ENCODE measurements around the gene CPEB4.

Gene CPEB4

GRCh38 chr5:173859408-173860159, 28.6 kb upstream of the CPEB4 start:
- no peaks in the 10 kb centered on the region for H3K9me3 ChIP-seq (ENCODE audit: insufficient read depth, low read length)
- no peak overlapping the region for H2AFZ ChIP-seq (ENCODE audit: low read depth, low read length)
- H3K79me2 ChIP-seq (ENCODE audit: low read length) = no peaks in the 10 kb centered on the region
- H3K4me3 ChIP-seq (ENCODE audit: low read length) = no peak overlapping the region
- no peak overlapping the region for H3K9ac ChIP-seq (ENCODE audit: low read length)
- H3K27ac ChIP-seq (ENCODE audit: low read length) = no peak overlapping the region
- H3K4me2 ChIP-seq (ENCODE audit: low read length) = no peak overlapping the region
- H3K4me1 ChIP-seq (ENCODE audit: low read length) = no peaks in the 10 kb centered on the region
- no peaks in the 10 kb centered on the region for H3K27me3 ChIP-seq (ENCODE audit: low read depth, low read length)
- TF ChIP-seq EZH2phosphoT487 (IDR thresholded peaks at IDR 0.05; ENCODE audit: low read depth) (no peak), CTCF (IDR thresholded peaks at IDR 0.05; ENCODE audit: low read depth, low read length) (no peak)
- no peaks in the 10 kb centered on the region for H4K20me1 ChIP-seq (ENCODE audit: insufficient read depth, low read length)
- H3K36me3 ChIP-seq (replicated peaks; ENCODE audit: low read depth, low read length) = no peaks in the 10 kb centered on the region

- H3K27ac ChIP-seq (ENCODE audit: low read length) = no peak overlapping the region
- no peak overlapping the region for H3K4me2 ChIP-seq (ENCODE audit: low read length)
- H3K9me3 ChIP-seq (ENCODE audit: insufficient read depth, low read length) = no peaks in the 10 kb centered on the region
- no peaks in the 10 kb centered on the region for H3K27me3 ChIP-seq (ENCODE audit: low read depth, low read length)
- no peak overlapping the region for H3K4me3 ChIP-seq (ENCODE audit: low read length)
- no peaks in the 10 kb centered on the region for H4K20me1 ChIP-seq (ENCODE audit: insufficient read depth, low read length)
- no peaks in the 10 kb centered on the region for H3K4me1 ChIP-seq (ENCODE audit: low read length)
- no peaks in the 10 kb centered on the region for H3K79me2 ChIP-seq (ENCODE audit: low read length)
- H3K9ac ChIP-seq (ENCODE audit: low read length) = no peak overlapping the region
- H3K36me3 ChIP-seq (replicated peaks; ENCODE audit: low read depth, low read length) = no peaks in the 10 kb centered on the region
- TF ChIP-seq EZH2phosphoT487 (IDR thresholded peaks at IDR 0.05; ENCODE audit: low read depth) (no peak), CTCF (IDR thresholded peaks at IDR 0.05; ENCODE audit: low read depth, low read length) (no peak)
- no peak overlapping the region for H2AFZ ChIP-seq (ENCODE audit: low read depth, low read length)
Measured at GRCh38 chr5:173862047-173862477, 26.1 kb upstream of the CPEB4 start.

- Histone ChIP-seq H3K27me3 (ENCODE audit: low read depth, low read length) (no peaks in the 10 kb centered on the region), H3K9me3 (ENCODE audit: insufficient read depth, low read length) (no peaks in the 10 kb centered on the region), H3K36me3 (replicated peaks; ENCODE audit: low read depth, low read length) (no peaks in the 10 kb centered on the region), H3K79me2 (ENCODE audit: low read length) (no peaks in the 10 kb centered on the region), H3K4me1 (ENCODE audit: low read length) (no peaks in the 10 kb centered on the region), H3K27ac (ENCODE audit: low read length) (no peak overlapping the region), H4K20me1 (ENCODE audit: insufficient read depth, low read length) (no peaks in the 10 kb centered on the region), H2AFZ (ENCODE audit: low read depth, low read length) (no peak overlapping the region), H3K4me3 (ENCODE audit: low read length) (no peak overlapping the region), H3K4me2 (ENCODE audit: low read length) (no peak overlapping the region), H3K9ac (ENCODE audit: low read length) (no peak overlapping the region)
- TF ChIP-seq CTCF (IDR thresholded peaks at IDR 0.05; ENCODE audit: low read depth, low read length) (no peak), EZH2phosphoT487 (IDR thresholded peaks at IDR 0.05; ENCODE audit: low read depth) (no peak)
Measured at GRCh38 chr5:173863359-173863758, 24.8 kb upstream of the CPEB4 start.

- Histone ChIP-seq H3K27ac (ENCODE audit: low read length) (no peak overlapping the region), H2AFZ (ENCODE audit: low read depth, low read length) (no peak overlapping the region), H3K79me2 (ENCODE audit: low read length) (no peaks in the 10 kb centered on the region), H3K36me3 (replicated peaks; ENCODE audit: low read depth, low read length) (no peaks in the 10 kb centered on the region), H3K9ac (ENCODE audit: low read length) (no peak overlapping the region), H4K20me1 (ENCODE audit: insufficient read depth, low read length) (no peaks in the 10 kb centered on the region), H3K27me3 (ENCODE audit: low read depth, low read length) (no peaks in the 10 kb centered on the region), H3K4me2 (ENCODE audit: low read length) (no peak overlapping the region), H3K4me1 (ENCODE audit: low read length) (no peaks in the 10 kb centered on the region), H3K4me3 (ENCODE audit: low read length) (no peak overlapping the region), H3K9me3 (ENCODE audit: insufficient read depth, low read length) (no peaks in the 10 kb centered on the region)
- no peak for TF ChIP-seq CTCF (IDR thresholded peaks at IDR 0.05; ENCODE audit: low read depth, low read length)
- no peak for TF ChIP-seq EZH2phosphoT487 (IDR thresholded peaks at IDR 0.05; ENCODE audit: low read depth)
Measured at GRCh38 chr5:173864126-173865050, 23.8 kb upstream of the CPEB4 start.

All from OCI-LY3 (cell line).